ENCODE results near the gene GDPD5.

GDPD5 gene

GRCh38 chr11:75469785-75470405 lies 55.8 kb downstream of the GDPD5 start:
- no peak for DNase-seq

- peak; percentile 46 for DNase-seq
These were observed 57.0 kb downstream of the GDPD5 start for GRCh38 chr11:75468534-75469340.

- DNase-seq: no peak
These were observed 57.9 kb downstream of the GDPD5 start for GRCh38 chr11:75467881-75468280.

GRCh38 chr11:75467311-75467710 lies 58.4 kb downstream of the GDPD5 start:
- no peak for DNase-seq

GRCh38 chr11:75465701-75466531 lies 59.8 kb downstream of the GDPD5 start:
- DNase-seq: no peak

GRCh38 chr11:75463106-75463774 lies 62.5 kb downstream of the GDPD5 start:
- no peak for DNase-seq

- no peak for DNase-seq
These were observed 63.6 kb downstream of the GDPD5 start for GRCh38 chr11:75462117-75462653.

GRCh38 chr11:75461151-75461550 lies 64.6 kb downstream of the GDPD5 start:
- no peak for DNase-seq

GRCh38 chr11:75456596-75457183 lies 69.1 kb downstream of the GDPD5 start:
- DNase-seq: no peak

- DNase-seq: no peak
These were observed 70.8 kb downstream of the GDPD5 start for GRCh38 chr11:75454987-75455386.

GRCh38 chr11:75453916-75454655 lies 71.7 kb downstream of the GDPD5 start:
- peak; percentile 65 for DNase-seq

- DNase-seq: no peak
These were observed 74.6 kb downstream of the GDPD5 start for GRCh38 chr11:75450826-75451821.

GRCh38 chr11:75450236-75450635 lies 75.5 kb downstream of the GDPD5 start:
- no peak for DNase-seq

GRCh38 chr11:75449776-75450175 lies 76.0 kb downstream of the GDPD5 start:
- DNase-seq: no peak

GRCh38 chr11:75449271-75449670 lies 76.5 kb downstream of the GDPD5 start:
- DNase-seq: no peak

GRCh38 chr11:75447415-75447814 lies 78.3 kb downstream of the GDPD5 start:
- DNase-seq: no peak

GRCh38 chr11:75445315-75445953 lies 80.3 kb downstream of the GDPD5 start:
- DNase-seq: no peak

GRCh38 chr11:75443043-75443442 lies 82.7 kb downstream of the GDPD5 start:
- no peak for DNase-seq

- DNase-seq: no peak
These were observed 83.4 kb downstream of the GDPD5 start for GRCh38 chr11:75442161-75442885.
